ENCODE results near the gene PDIK1L.

The PDIK1L gene

GRCh38 chr1:26094076-26094669 lies 17.5 kb upstream of the PDIK1L start:
- Histone ChIP-seq H3K4me1 (no peaks in the 10 kb centered on the region), H3K27me3 (ENCODE audit: control insufficient read depth, insufficient read depth, low read length) (no peaks in the 10 kb centered on the region), H3K27ac (peak overlapping the region; percentile 59), H3K9me3 (ENCODE audit: control insufficient read depth, low read length) (no peaks in the 10 kb centered on the region), H2AFZ (no peak overlapping the region), H3K4me3 (ENCODE audit: low read depth, low read length) (no peak overlapping the region), H3K4me2 (ENCODE audit: low read length) (no peak overlapping the region), H3K36me3 (ENCODE audit: control insufficient read depth, insufficient read depth, low read length) (no peaks in the 10 kb centered on the region), H3K79me2 (no peaks in the 10 kb centered on the region), H3K9ac (no peak overlapping the region)
- no peak for TF ChIP-seq CTCF (IDR thresholded peaks at IDR 0.05)

GRCh38 chr1:26094677-26095383 lies 16.8 kb upstream of the PDIK1L start:
- peak overlapping the region; percentile 46 for H2AFZ ChIP-seq
- H3K9ac ChIP-seq, result no peak overlapping the region
- no peaks in the 10 kb centered on the region for H3K27me3 ChIP-seq (ENCODE audit: control insufficient read depth, insufficient read depth, low read length)
- H3K27ac ChIP-seq, result peak overlapping the region; percentile 59
- no peak overlapping the region for H3K4me2 ChIP-seq (ENCODE audit: low read length)
- no peak overlapping the region for H3K4me3 ChIP-seq (ENCODE audit: low read depth, low read length)
- no peaks in the 10 kb centered on the region for H3K36me3 ChIP-seq (ENCODE audit: control insufficient read depth, insufficient read depth, low read length)
- no peak for TF ChIP-seq CTCF (IDR thresholded peaks at IDR 0.05)
- no peaks in the 10 kb centered on the region for H3K9me3 ChIP-seq (ENCODE audit: control insufficient read depth, low read length)
- no peaks in the 10 kb centered on the region for H3K4me1 ChIP-seq
- H3K79me2 ChIP-seq, result no peaks in the 10 kb centered on the region

- Histone ChIP-seq H3K27me3 (ENCODE audit: control insufficient read depth, insufficient read depth, low read length) (no peaks in the 10 kb centered on the region), H3K4me3 (ENCODE audit: low read depth, low read length) (no peak overlapping the region), H2AFZ (no peak overlapping the region), H3K4me1 (no peaks in the 10 kb centered on the region), H3K36me3 (ENCODE audit: control insufficient read depth, insufficient read depth, low read length) (no peaks in the 10 kb centered on the region), H3K79me2 (no peaks in the 10 kb centered on the region), H3K9me3 (ENCODE audit: control insufficient read depth, low read length) (no peaks in the 10 kb centered on the region), H3K4me2 (ENCODE audit: low read length) (no peak overlapping the region), H3K27ac (no peak overlapping the region), H3K9ac (no peak overlapping the region)
- TF ChIP-seq CTCF (IDR thresholded peaks at IDR 0.05), result no peak
Measured at GRCh38 chr1:26096471-26096870, 15.2 kb upstream of the PDIK1L start.

GRCh38 chr1:26097696-26098095 lies 13.9 kb upstream of the PDIK1L start:
- Histone ChIP-seq H3K36me3 (ENCODE audit: control insufficient read depth, insufficient read depth, low read length) (no peaks in the 10 kb centered on the region), H2AFZ (no peak overlapping the region), H3K9me3 (ENCODE audit: control insufficient read depth, low read length) (no peaks in the 10 kb centered on the region), H3K79me2 (no peaks in the 10 kb centered on the region), H3K4me2 (ENCODE audit: low read length) (no peak overlapping the region), H3K9ac (no peak overlapping the region), H3K4me3 (ENCODE audit: low read depth, low read length) (no peak overlapping the region), H3K4me1 (no peaks in the 10 kb centered on the region), H3K27me3 (ENCODE audit: control insufficient read depth, insufficient read depth, low read length) (no peaks in the 10 kb centered on the region), H3K27ac (no peak overlapping the region)
- no peak for TF ChIP-seq CTCF (IDR thresholded peaks at IDR 0.05)

- Histone ChIP-seq H3K9me3 (ENCODE audit: control insufficient read depth, low read length) (no peaks in the 10 kb centered on the region), H3K79me2 (no peaks in the 10 kb centered on the region), H3K36me3 (ENCODE audit: control insufficient read depth, insufficient read depth, low read length) (no peaks in the 10 kb centered on the region), H3K4me3 (ENCODE audit: low read depth, low read length) (no peak overlapping the region), H2AFZ (no peak overlapping the region), H3K27ac (no peak overlapping the region), H3K4me2 (ENCODE audit: low read length) (no peak overlapping the region), H3K9ac (no peak overlapping the region), H3K4me1 (no peaks in the 10 kb centered on the region), H3K27me3 (ENCODE audit: control insufficient read depth, insufficient read depth, low read length) (no peaks in the 10 kb centered on the region)
- TF ChIP-seq CTCF (IDR thresholded peaks at IDR 0.05), result no peak
Measured at GRCh38 chr1:26098602-26099001, 13.0 kb upstream of the PDIK1L start.
